NCI-H2081 (cell line): ENCODE measurements around the gene FSHR.

ENCODE experiments used
- DNase-seq, 2 experiments: peaks; one replicate each; lab custom pipeline; 2025; lab: John Stamatoyannopoulos, UW

FSHR gene

GRCh38 chr2:48954311-48954710, 200.0 kb downstream of the FSHR start:
- DNase-seq: no peak

- no peak for DNase-seq
Observed at GRCh38 chr2:48952614-48953013, 201.7 kb downstream of the FSHR start.

- DNase-seq: no peak
Observed at GRCh38 chr2:48952143-48952542, 202.2 kb downstream of the FSHR start.

GRCh38 chr2:48948400-48949125, 205.8 kb downstream of the FSHR start:
- no peak for DNase-seq

- DNase-seq: peak; percentile 58 to 75
Observed at GRCh38 chr2:48946449-48947048, 207.8 kb downstream of the FSHR start.

- no peak for DNase-seq
Observed at GRCh38 chr2:48944956-48945355, 209.4 kb downstream of the FSHR start.

GRCh38 chr2:48943436-48943835, 210.9 kb downstream of the FSHR start:
- DNase-seq: no peak

GRCh38 chr2:48941908-48942307, 212.4 kb downstream of the FSHR start:
- DNase-seq: no peak

- DNase-seq: no peak
Observed at GRCh38 chr2:48941456-48941855, 212.9 kb downstream of the FSHR start.

- DNase-seq: peak; percentile 36 to 44
Observed at GRCh38 chr2:48940606-48941005, 213.7 kb downstream of the FSHR start.

GRCh38 chr2:48939232-48939631, 215.1 kb downstream of the FSHR start:
- no peak for DNase-seq

GRCh38 chr2:48938231-48938630, 216.1 kb downstream of the FSHR start:
- no peak for DNase-seq

- no peak for DNase-seq
Observed at GRCh38 chr2:48934807-48935206, 219.5 kb downstream of the FSHR start.

- DNase-seq: no peak
Observed at GRCh38 chr2:48933828-48934497, 220.4 kb downstream of the FSHR start.

- DNase-seq: no peak
Observed at GRCh38 chr2:48932667-48933066, 221.6 kb downstream of the FSHR start.

GRCh38 chr2:48929571-48930301, 224.6 kb downstream of the FSHR start:
- no peak for DNase-seq

- no peak for DNase-seq
Observed at GRCh38 chr2:48927355-48927754, 227.0 kb downstream of the FSHR start.

GRCh38 chr2:48915884-48916283, 238.4 kb downstream of the FSHR start:
- DNase-seq: no peak

GRCh38 chr2:48915227-48915626, 239.1 kb downstream of the FSHR start:
- DNase-seq: no peak

GRCh38 chr2:48914477-48915089, 239.7 kb downstream of the FSHR start:
- DNase-seq: no peak
